T-cell (primary cell): ENCODE measurements around the gene STK16. TPM values are rescaled to one million over a fixed set of nuclear protein-coding genes. Genes with fewer than 3 reads are reported as not detected.
A peak's percentile ranks its signal among the peaks of the same experiment; 100 is the strongest.
"Not testable (repeated sequence)": the region's sequence is repeated elsewhere in the genome, so short reads cannot be mapped to it uniquely, and the experiment has no call there.

Experiments used
- ATAC-seq, 4 experiments: fragments of 200-7000 bp in 3 of 4; fragments of 150-1000 bp in 1 of 4; cut with Tn5 transposase; replicated peaks in 1 of 4; 1 replicate in 3 of 4; 2 replicates in 1 of 4; pipeline ENCODE4 v1.10.0; 2021; ENCODE audit warnings: moderate library complexity in 3 of 4, mild to moderate bottlenecking in 2 of 4, moderate number of reproducible peaks in 1 of 4
- CTCF ChIA-PET, 2 donors: fragments of 300-600 bp; sonication (Branson Sonifier 250); formaldehyde crosslinking; loops; one replicate each; lab custom pipeline; 2022; ENCODE audit warnings: antibody characterized with exemption in 2 of 2; lab: Charles Lee
- POLR2A ChIA-PET, 2 donors: fragments of 300-600 bp; sonication (Branson Sonifier 250); formaldehyde crosslinking; loops; one replicate each; lab custom pipeline; 2022; ENCODE audit warnings: antibody characterized with exemption in 2 of 2; lab: Charles Lee
- DNase-seq, 35 experiments: peaks; one replicate each; pipeline versions ENCODE4 v3.0.0 to v3.0.0-alpha.2; 2013 to 2023
- H3K27ac ChIP-seq: one replicate; pipeline ENCODE4 v1.5.1; 2013; ENCODE audit warnings: low read length
- H3K27me3 ChIP-seq, 2 experiments: replicated peaks in 1 of 2; 1 replicate in 1 of 2; 2 replicates in 1 of 2; pipeline versions ENCODE4 v1.6.1 to v1.7.0; 2013; ENCODE audit warnings: low read length in 1 of 2, mixed read lengths in 1 of 2; ENCODE audit not compliant: control insufficient read depth in 2 of 2, insufficient read depth in 2 of 2; ENCODE audit errors: extremely low read depth in 1 of 2
- H3K36me3 ChIP-seq, 2 donors: 1 replicate in 1 of 2; 2 replicates in 1 of 2; pipeline versions ENCODE4 v1.6.1 to v1.7.0; 2013; ENCODE audit warnings: low read length in 1 of 2; ENCODE audit not compliant: control insufficient read depth in 2 of 2, insufficient read depth in 1 of 2; ENCODE audit errors: extremely low read depth in 1 of 2
- H3K4me1 ChIP-seq, 2 experiments: 1 replicate in 1 of 2; 2 replicates in 1 of 2; pipeline versions ENCODE4 v1.6.1 to v1.7.0; 2013; ENCODE audit warnings: low read length in 2 of 2, mixed read lengths in 1 of 2; ENCODE audit not compliant: insufficient read depth in 2 of 2, control insufficient read depth in 1 of 2; ENCODE audit errors: extremely low read depth in 1 of 2
- H3K4me3 ChIP-seq, 2 donors: 1 replicate in 1 of 2; 2 replicates in 1 of 2; pipeline versions ENCODE4 v1.5.1 to v1.7.0; 2013; ENCODE audit warnings: mild to moderate bottlenecking in 2 of 2, low read length in 1 of 2, moderate library complexity in 1 of 2; ENCODE audit not compliant: control insufficient read depth in 1 of 2; ENCODE audit errors: extremely low read depth in 1 of 2
- H3K9me3 ChIP-seq: 2 replicates; pipeline ENCODE4 v1.7.0; 2013
- H3K27ac Mint-ChIP-seq, 2 donors: one replicate each; pipeline ENCODE4 v1.8.0; 2020 to 2021; ENCODE audit warnings: mild to moderate bottlenecking in 2 of 2, mixed read lengths in 2 of 2
- H3K27me3 Mint-ChIP-seq, 2 donors: one replicate each; pipeline ENCODE4 v1.8.0; 2021 to 2022; ENCODE audit warnings: mixed read lengths in 2 of 2
- H3K36me3 Mint-ChIP-seq: one replicate; pipeline ENCODE4 v1.8.0; 2021; ENCODE audit warnings: mixed read lengths
- H3K4me1 Mint-ChIP-seq, 3 donors: one replicate each; pipeline ENCODE4 v1.8.0; 2020 to 2022; ENCODE audit warnings: mixed read lengths in 3 of 3, mild to moderate bottlenecking in 1 of 3
- H3K4me3 Mint-ChIP-seq, 3 donors: one replicate each; pipeline ENCODE4 v1.8.0; 2020 to 2022; ENCODE audit warnings: mild to moderate bottlenecking in 3 of 3, mixed read lengths in 3 of 3, moderate library complexity in 3 of 3
- H3K9me3 Mint-ChIP-seq, 3 donors: one replicate each; pipeline ENCODE4 v1.8.0; 2020 to 2022; ENCODE audit warnings: mixed read lengths in 3 of 3
- WGBS: methylation state at CpG from one replicate; pipeline ENCODE4 v1.1.5; 2013; ENCODE audit warnings: missing lambda C conversion rate; ENCODE audit not compliant: insufficient coverage; 5-methylcytosine and 5-hydroxymethylcytosine counted together
- total RNA-seq, 35 experiments: library from RNA in 6 of 35; stranded (reverse) in 6 of 35; fragments of 120-200 nt in 1 of 35; gene quantifications; one replicate each; pipeline versions ENCODE4 v1.2.1 to v1.2.4 and lab custom pipeline; 2013 to 2026

The STK16 gene
- total RNA-seq, 5 donors from 2014 or later (not counting 1 experiment from before 2014, with no cell fraction given): 19.3 to 26.6 (median 21.3) TPM

DNA sequence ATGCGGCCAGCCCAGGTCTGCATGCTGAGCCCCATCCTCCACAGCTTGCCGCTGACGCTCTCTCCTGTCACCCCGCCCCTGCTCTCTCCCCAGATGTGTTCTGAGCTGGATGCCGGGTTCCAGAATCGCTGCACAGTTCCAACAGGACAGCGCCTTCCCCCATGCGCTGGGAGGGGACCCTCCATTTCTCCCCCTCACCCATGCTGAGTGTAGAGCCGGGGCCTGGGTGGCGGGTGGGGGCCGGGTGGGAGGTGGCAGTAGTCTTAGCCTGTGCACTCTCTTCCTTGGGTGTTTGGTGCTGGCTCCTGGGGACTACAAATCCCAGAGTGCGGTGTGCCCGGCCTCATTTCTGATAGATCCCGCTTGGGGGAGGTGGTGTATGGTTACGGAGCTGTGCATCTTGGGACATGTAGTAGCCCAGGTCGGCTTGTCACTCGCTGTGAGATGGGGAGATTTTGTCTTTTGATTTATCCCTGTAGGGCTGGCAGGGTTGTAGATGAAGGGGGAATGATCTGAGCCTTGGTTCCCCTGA, 40.7 kb downstream of the STK16 start:
- peaks cover 24% of the 10 kb centered on the region for H3K36me3 Mint-ChIP-seq
- peaks cover 23 to 55% of the 10 kb centered on the region in 2 donors for H3K36me3 ChIP-seq
- ATAC-seq: peak in 1 of 4 experiments; percentile 8

GRCh38 chr2:219286436-219287115, 41.3 kb downstream of the STK16 start:
- no peak overlapping the region for H3K27ac Mint-ChIP-seq
- no peaks in the 10 kb centered on the region for H3K27me3 Mint-ChIP-seq
- Histone ChIP-seq H3K4me1 (peaks cover 0 to 7% of the 10 kb centered on the region in 2 experiments), H3K36me3 (peaks cover 20 to 49% of the 10 kb centered on the region in 2 donors), H3K4me3 (no peak overlapping the region), H3K27ac (no peak overlapping the region), H3K27me3 (no peaks in the 10 kb centered on the region), H3K9me3 (no peaks in the 10 kb centered on the region)
- 78% methylated on average over 5 of the region's 12 CpGs for WGBS
- H3K36me3 Mint-ChIP-seq: peaks cover 17% of the 10 kb centered on the region
- ChIA-PET CTCF (interaction anchor here in 1 of 2 donors (0.5 to 0.7 kb wide), 2 partner anchors 8 to 355 kb away, joined by 4 read pairs; no protein-coding TSS in a partner anchor), POLR2A (interaction anchor here (0.6 to 0.7 kb wide), 3 partner anchors 34 to 251 kb away, joined by 3 to 4 read pairs (median 3); no protein-coding TSS in a partner anchor)
- H3K4me1 Mint-ChIP-seq: peaks cover 9 to 17% (median 12%) of the 10 kb centered on the region in 3 donors
- no peak overlapping the region for H3K4me3 Mint-ChIP-seq
- H3K9me3 Mint-ChIP-seq: no peaks in the 10 kb centered on the region
- DNase-seq (no peak), ATAC-seq (peak in 1 of 4 experiments; percentile 21)

More for the DNA sequence above, 40.7 kb downstream of the STK16 start:
- ChIA-PET CTCF (interaction anchor here in 1 of 2 donors (0.7 to 1.3 kb wide), 2 partner anchors 9 kb away, joined by 4 to 6 read pairs; no protein-coding TSS in a partner anchor), POLR2A (interaction anchor here (0.6 to 0.7 kb wide), 2 partner anchors 34 to 251 kb away, joined by 3 to 4 read pairs; no protein-coding TSS in a partner anchor)
- 99% methylated on average over 9 of the region's 17 CpGs for WGBS
- H3K27me3 ChIP-seq: no peaks in the 10 kb centered on the region
- no peak for DNase-seq
- H3K4me3 ChIP-seq: no peak overlapping the region
- H3K27ac Mint-ChIP-seq: no peak overlapping the region
- H3K27ac ChIP-seq: no peak overlapping the region
- H3K9me3 Mint-ChIP-seq: no peaks in the 10 kb centered on the region
- no peak overlapping the region for H3K4me3 Mint-ChIP-seq
- H3K4me1 Mint-ChIP-seq: peaks cover 15 to 23% (median 18%) of the 10 kb centered on the region in 3 donors
- no peaks in the 10 kb centered on the region for H3K9me3 ChIP-seq
- H3K27me3 Mint-ChIP-seq: no peaks in the 10 kb centered on the region
- H3K4me1 ChIP-seq: peaks cover 0 to 12% of the 10 kb centered on the region in 2 experiments

GRCh38 chr2:219287116-219287440, 41.8 kb downstream of the STK16 start:
- H3K9me3 ChIP-seq, ATAC-seq, CTCF ChIA-PET, H3K9me3 Mint-ChIP-seq, H3K4me3 Mint-ChIP-seq, H3K4me3 ChIP-seq, H3K27me3 ChIP-seq, H3K27me3 Mint-ChIP-seq, H3K27ac ChIP-seq, H3K4me1 ChIP-seq, DNase-seq: not testable (repeated sequence)
- H3K27ac Mint-ChIP-seq: peak overlapping the region in 1 of 2 donors; percentile 34
- POLR2A ChIA-PET: interaction anchor here in 1 of 2 donors (0.7 kb wide), 1 partner anchor 91 kb away, joined by 3 read pairs; no protein-coding TSS in a partner anchor
- WGBS: 98% methylated on average over 5 of the region's 6 CpGs
- peaks cover 13% of the 10 kb centered on the region for H3K36me3 Mint-ChIP-seq
- H3K4me1 Mint-ChIP-seq: peaks cover 8 to 14% (median 11%) of the 10 kb centered on the region in 3 donors
- H3K36me3 ChIP-seq: peaks cover 15 to 44% of the 10 kb centered on the region in 2 donors

GRCh38 chr2:219287580-219288265, 42.4 kb downstream of the STK16 start:
- peaks cover 13% of the 10 kb centered on the region for H3K36me3 Mint-ChIP-seq
- POLR2A ChIA-PET: interaction anchor here in 1 of 2 donors (0.7 kb wide), 1 partner anchor 91 kb away, joined by 3 read pairs; no protein-coding TSS in a partner anchor
- ATAC-seq: no peak
- Histone ChIP-seq H3K27ac (no peak overlapping the region), H3K27me3 (no peaks in the 10 kb centered on the region), H3K4me3 (no peak overlapping the region), H3K36me3 (peaks cover 15 to 37% of the 10 kb centered on the region in 2 donors), H3K4me1 (peaks cover 0 to 3% of the 10 kb centered on the region in 2 experiments), H3K9me3 (no peaks in the 10 kb centered on the region)
- H3K4me1 Mint-ChIP-seq: peaks cover 8 to 11% (median 9%) of the 10 kb centered on the region in 3 donors
- WGBS: 88% methylated on average over 8 of the region's 10 CpGs
- H3K9me3 Mint-ChIP-seq: no peaks in the 10 kb centered on the region
- H3K4me3 Mint-ChIP-seq: no peak overlapping the region
- DNase-seq: no peak
- CTCF ChIA-PET: no interaction called here
- H3K27me3 Mint-ChIP-seq: no peaks in the 10 kb centered on the region
- peak overlapping the region in 1 of 2 donors; percentile 28 for H3K27ac Mint-ChIP-seq

- Histone ChIP-seq H3K27ac (no peak overlapping the region), H3K27me3 (no peaks in the 10 kb centered on the region), H3K4me1 (peaks cover 0 to 5% of the 10 kb centered on the region in 2 experiments), H3K36me3 (peaks cover 7 to 23% of the 10 kb centered on the region in 2 donors), H3K4me3 (no peak overlapping the region), H3K9me3 (no peaks in the 10 kb centered on the region)
- POLR2A ChIA-PET: no interaction called here
- H3K4me3 Mint-ChIP-seq: no peak overlapping the region
- H3K36me3 Mint-ChIP-seq: peaks cover 4% of the 10 kb centered on the region
- CTCF ChIA-PET: interaction anchor here in 1 of 2 donors (0.8 kb wide), 1 partner anchor 17 kb away, joined by 9 read pairs; no protein-coding TSS in a partner anchor
- H3K27me3 Mint-ChIP-seq: no peaks in the 10 kb centered on the region
- peaks cover 3 to 10% (median 5%) of the 10 kb centered on the region in 3 donors for H3K4me1 Mint-ChIP-seq
- DNase-seq: no peak
- WGBS: 76% methylated on average over 6 of the region's 6 CpGs
- no peaks in the 10 kb centered on the region for H3K9me3 Mint-ChIP-seq
- ATAC-seq: no peak
- no peak overlapping the region for H3K27ac Mint-ChIP-seq
Measured at GRCh38 chr2:219289195-219289536, 43.9 kb downstream of the STK16 start.
